ENCODE results near the gene ATP5F1D.

GRCh38 chr19:1241417-1242095 is at the start of gene ATP5F1D:
- TF ChIP-seq CTCF (conservative IDR thresholded peaks at IDR 0.05; ENCODE audit: low read length) (no peak), EZH2phosphoT487 (IDR thresholded peaks at IDR 0.05; ENCODE audit: borderline replicate concordance) (no peak)

Measured in Loucy (cell line).